Measurements from ENCODE around the gene SUPT20HL1.
"Not testable (repeated sequence)": the region's sequence is repeated elsewhere in the genome, so short reads cannot be mapped to it uniquely, and the experiment has no call there.

Gene SUPT20HL1

GRCh38 chrX:24363432-24364181 lies 3.2 kb downstream of the SUPT20HL1 start:
- not testable (repeated sequence) for DNase-seq (ENCODE audit: low read depth)

GRCh38 chrX:24364326-24364725 lies 3.9 kb downstream of the SUPT20HL1 start:
- no peak for DNase-seq (ENCODE audit: low read depth)

DNA sequence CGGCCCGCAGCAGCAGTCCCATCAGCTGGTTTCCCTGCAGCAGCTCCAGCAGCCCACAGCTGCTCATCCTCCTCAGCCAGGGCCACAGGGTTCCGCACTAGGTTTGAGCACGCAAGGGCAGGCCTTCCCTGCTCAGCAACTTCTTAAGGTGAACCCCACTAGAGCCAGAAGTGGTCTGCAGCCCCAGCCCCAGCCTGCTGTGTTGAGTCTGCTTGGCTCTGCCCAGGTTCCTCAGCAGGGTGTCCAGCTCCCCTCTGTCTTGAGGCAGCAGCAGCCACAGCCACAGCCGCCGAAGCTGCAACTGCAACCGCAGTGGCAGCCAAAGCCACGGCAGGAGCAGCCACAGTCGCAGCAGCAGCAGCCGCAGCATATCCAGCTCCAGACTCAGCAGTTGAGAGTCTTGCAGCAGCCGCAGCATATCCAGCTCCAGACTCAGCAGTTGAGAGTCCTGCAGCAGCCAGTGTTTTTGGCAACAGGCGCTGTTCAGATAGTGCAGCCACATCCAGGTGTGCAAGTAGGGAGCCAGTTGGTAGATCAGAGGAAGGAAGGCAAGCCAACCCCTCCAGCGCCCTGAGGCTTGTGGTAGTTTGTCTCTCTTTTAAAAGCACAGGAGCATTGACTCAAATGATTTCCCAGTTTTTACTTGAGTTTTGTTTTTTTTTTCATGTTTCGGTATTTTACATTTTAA lies 4.6 kb downstream of the SUPT20HL1 start:
- no peak for DNase-seq (ENCODE audit: low read depth)

GRCh38 chrX:24366762-24367400 lies 6.4 kb downstream of the SUPT20HL1 start:
- DNase-seq (ENCODE audit: low read depth), result not testable (repeated sequence)

- DNase-seq (ENCODE audit: low read depth), result no peak
Observed at GRCh38 chrX:24369816-24370215, 9.4 kb downstream of the SUPT20HL1 start.

DNA sequence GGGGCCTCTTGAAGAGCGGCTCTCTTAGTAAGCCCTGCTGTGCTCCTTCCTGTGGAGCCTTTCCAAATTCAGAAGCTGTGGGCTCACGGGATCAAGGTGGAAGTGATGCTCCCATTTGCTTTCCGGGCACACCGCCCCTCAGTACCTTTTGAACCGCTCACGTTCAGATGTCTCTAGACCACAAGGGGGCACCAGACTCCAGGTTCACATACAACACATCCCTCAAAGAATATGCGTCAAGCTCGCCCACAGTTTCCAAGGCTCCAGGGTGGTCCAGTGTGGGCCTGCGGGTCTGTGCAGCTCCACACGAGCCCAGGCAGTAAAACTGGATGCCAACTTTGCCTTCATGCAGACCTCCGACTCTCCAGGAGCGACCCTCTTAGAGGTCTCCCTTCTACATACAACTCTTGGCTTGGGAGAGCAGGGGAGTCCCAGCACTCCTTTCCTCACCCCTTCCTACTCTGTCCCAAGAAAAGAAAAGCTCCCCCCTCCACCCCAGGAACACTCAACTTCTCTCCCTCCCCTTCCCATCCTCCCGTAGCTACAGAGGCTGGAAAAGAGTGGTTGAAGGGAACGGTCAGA lies 11.0 kb downstream of the SUPT20HL1 start:
- no peak for DNase-seq (ENCODE audit: low read depth)

GRCh38 chrX:24372021-24372763 lies 11.8 kb downstream of the SUPT20HL1 start:
- no peak for DNase-seq (ENCODE audit: low read depth)

GRCh38 chrX:24375600-24376131 lies 15.2 kb downstream of the SUPT20HL1 start:
- no peak for DNase-seq (ENCODE audit: low read depth)

DNA sequence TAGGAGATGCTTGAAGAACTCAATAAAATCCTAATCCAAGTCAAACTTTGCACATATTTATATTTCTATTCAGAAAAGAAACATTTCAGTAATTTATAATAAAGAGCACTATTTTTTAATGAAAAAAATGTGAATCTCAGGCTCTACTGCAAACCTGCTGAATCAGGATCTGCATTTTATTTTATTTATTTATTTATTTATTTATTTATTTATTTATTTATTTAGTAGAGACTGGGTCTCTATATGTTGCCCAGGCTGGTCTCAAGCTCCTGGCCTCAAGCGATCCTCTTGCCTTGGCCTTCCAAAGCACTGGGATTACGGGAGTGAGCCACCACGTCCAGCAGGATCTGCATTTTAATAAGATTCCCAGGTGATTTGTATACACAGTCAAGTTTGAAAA lies 16.0 kb downstream of the SUPT20HL1 start:
- DNase-seq (ENCODE audit: low read depth), result no peak

DNA sequence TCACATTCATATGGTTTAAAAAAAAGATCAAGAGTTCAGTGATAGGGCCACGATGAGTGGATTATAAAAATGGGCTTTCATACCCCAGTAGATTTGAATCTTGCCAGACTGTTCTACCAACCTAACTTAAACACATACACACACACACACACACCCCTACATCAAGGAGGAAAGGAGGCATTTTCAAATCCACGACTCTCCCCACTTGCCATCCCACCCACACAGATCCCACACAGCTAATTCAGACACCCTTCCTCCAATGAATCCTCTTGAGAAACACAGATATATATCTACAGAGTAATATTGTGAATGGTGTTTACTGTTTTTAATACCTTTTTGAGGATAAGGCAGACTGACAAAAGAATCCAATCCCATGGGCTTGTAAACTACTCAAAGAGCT lies 16.8 kb downstream of the SUPT20HL1 start:
- no peak for DNase-seq (ENCODE audit: low read depth)

DNA sequence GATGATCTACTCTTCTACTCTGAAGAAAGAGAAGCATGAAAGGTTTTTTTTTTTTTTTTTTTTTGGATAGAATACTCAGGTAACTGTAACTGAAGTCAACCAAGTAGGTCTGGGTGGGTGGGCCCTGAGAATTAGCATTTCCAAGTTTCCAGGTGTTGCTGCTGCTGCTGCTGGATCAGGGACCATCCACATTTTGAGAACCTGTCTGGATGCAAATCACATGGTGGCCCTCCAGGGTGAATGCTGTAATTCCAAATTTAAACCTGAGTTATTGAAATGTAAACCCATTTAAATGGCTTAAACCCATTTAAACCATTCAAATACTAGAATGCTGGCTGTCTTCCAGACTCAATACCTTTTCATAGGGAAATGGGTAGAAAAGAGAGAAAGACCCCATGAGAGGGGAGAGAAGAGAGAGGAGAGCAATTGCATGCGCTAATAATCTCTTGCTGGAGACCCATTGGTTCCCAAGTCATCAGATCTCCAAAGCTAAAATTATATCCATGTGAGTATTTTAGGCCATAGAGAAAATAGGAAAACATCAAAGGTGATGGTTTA lies 17.6 kb downstream of the SUPT20HL1 start:
- no peak for DNase-seq (ENCODE audit: low read depth)

GRCh38 chrX:24378706-24379105 lies 18.3 kb downstream of the SUPT20HL1 start:
- DNase-seq (ENCODE audit: low read depth), result no peak

GRCh38 chrX:24380262-24381187 lies 20.1 kb downstream of the SUPT20HL1 start:
- DNase-seq (ENCODE audit: low read depth), result no peak

DNA sequence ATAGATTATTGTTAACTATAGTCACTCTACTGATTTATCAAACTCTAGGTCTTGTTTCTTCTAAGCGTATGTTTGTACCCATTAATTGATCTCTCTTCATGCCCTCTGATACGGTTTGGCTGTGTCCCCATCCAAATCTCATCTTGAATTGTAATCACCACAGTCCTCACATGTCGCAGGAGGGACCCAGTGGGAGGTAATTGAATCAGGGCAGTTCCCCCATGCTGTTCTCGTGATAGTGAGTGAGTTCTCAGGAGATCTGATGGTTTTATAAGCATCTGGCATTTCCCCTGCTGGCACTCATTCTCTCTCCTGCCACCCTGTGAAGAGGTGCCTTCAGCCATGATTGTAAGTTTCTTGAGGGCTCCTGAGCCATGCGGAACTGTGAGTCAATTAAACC lies 21.9 kb downstream of the SUPT20HL1 start:
- not testable (repeated sequence) for DNase-seq (ENCODE audit: low read depth)

GRCh38 chrX:24387724-24388123 lies 27.3 kb downstream of the SUPT20HL1 start:
- DNase-seq (ENCODE audit: low read depth), result no peak

GRCh38 chrX:24391389-24391788 lies 30.9 kb downstream of the SUPT20HL1 start:
- DNase-seq (ENCODE audit: low read depth), result no peak

DNA sequence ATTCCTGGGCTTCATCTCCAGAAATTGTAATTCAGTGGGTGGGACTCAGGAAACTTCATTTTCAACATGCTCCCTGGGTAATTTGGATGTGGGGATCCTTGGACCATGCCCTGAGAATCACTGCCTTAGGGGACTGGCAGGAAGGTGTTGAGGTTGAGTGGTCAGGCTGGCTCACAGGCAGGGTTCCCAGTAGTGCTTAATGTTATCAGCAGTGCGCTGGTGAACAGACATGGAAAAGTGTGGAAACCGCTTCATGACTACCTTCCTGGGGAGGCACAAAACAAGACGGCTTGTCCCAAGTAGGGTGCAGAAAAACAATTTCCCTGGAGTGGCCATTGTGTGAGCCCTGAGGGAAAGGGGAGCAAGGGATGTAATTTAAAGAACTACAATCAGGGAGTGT lies 31.4 kb downstream of the SUPT20HL1 start:
- DNase-seq (ENCODE audit: low read depth), result no peak

GRCh38 chrX:24392709-24393108 lies 32.3 kb downstream of the SUPT20HL1 start:
- no peak for DNase-seq (ENCODE audit: low read depth)

DNA sequence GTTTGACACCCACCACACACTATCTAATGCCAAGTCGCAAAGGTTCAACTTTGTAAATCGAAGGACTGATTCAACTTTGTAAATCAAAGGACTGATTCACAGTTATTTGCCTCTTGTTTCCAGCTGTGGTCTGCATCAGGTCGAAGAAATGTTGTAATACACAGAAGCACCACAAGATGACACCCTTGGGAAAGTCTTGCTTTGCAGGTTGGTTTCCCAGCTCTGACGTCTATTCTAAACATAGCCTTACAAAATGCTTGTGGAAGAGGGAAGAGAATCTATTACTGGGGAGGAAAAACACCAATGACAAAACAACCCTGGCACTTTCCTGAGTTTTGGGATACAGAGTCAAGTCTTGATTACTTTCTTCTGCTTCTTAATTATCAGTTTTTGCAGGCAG lies 35.3 kb downstream of the SUPT20HL1 start:
- DNase-seq (ENCODE audit: low read depth), result peak; percentile 69

GRCh38 chrX:24396236-24396930 lies 35.9 kb downstream of the SUPT20HL1 start:
- peak; percentile 45 for DNase-seq (ENCODE audit: low read depth)
